AG08395 (cell line): ENCODE measurements around the gene PRKG1.
"Not testable (repeated sequence)": the region's sequence is repeated elsewhere in the genome, so short reads cannot be mapped to it uniquely, and the experiment has no call there.

Experiments
- DNase-seq: peaks from one replicate; pipeline ENCODE4 v3.0.0; 2012; ENCODE audit warnings: mixed read lengths, low spot score

PRKG1 gene

DNA sequence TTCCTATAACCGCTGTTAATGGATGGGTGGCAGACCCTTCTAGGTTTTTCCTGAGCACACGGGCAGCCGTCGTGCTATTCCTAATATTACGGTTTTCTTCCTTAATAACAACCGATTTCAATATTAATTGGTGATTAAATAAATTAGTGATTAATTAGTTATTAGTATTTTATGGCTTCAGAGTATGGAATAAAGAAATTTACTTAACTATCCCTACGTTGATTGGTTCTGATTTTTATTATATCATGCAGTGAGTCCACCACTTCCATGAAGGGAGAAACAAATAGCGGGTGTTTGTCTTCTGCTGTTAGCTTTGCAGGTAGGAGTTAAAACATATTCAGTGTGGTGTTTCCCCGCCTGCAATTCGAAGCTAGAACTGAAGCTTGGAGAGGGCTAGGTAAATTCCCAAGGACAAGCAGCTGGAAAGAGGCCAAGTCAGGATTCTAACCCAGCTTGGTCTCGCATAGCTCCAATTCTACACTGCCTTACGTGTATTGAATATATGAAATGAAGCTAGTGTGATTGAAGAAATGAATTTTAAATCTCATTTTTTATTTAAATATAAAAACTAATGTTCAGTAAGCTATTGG lies 626.0 kb downstream of the PRKG1 start:
- no peak for DNase-seq

DNA sequence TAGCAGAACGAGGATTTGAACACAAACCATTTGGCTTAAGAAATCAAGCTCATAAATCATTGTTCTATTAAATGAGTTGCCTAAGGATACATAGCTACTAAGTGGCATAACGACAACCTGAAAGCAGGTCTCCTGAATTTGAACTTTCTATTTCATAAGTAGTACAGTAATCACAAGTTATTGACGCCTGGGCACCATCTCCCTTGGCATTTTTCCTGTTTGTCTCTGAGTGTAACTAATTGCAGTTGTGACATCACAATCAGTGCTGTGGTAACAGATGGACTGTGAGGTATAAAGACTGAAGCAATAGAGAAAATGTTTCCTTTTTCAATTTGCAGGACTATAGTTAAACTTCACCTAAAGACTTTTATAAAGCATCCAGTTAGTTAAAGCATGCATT lies 631.5 kb downstream of the PRKG1 start:
- no peak for DNase-seq

DNA sequence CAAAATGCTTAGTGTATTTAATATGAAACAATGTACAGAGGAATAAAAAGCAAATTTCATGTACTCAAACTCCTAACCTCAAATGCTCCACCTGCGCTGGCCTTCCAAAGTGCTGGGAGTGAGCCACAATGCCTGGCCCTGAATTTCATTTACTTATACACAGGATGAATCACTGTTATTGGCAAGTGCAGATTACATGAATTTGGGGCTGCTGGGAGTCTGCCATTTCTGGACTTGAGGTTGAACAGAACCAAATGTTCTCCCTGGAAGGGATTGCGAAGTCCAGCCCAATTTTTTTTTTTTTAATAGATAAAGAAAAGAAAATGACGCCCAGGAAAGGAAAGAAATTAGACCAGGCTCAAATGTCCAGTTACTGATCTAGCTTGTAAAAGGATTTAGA lies 631.9 kb downstream of the PRKG1 start:
- peak; percentile 62 for DNase-seq

DNA sequence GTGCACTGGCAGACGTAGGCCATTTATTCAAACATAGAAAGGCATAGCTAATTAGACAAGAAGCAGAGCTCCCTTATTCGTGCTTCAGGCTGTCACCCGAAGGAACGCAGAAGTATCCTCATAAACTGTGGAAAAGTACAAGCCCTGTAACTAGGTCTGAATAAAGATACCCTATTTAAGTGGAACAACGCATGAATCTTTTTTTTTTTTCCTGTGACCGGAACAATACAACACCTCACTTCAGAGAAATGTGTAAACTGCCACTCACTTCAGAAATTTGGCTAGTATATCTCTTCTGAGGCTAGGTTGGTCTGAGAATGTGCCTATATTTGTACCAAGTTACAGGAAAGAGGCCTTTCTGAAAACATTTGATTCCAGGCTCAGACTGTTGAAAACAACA lies 633.1 kb downstream of the PRKG1 start:
- no peak for DNase-seq

DNA sequence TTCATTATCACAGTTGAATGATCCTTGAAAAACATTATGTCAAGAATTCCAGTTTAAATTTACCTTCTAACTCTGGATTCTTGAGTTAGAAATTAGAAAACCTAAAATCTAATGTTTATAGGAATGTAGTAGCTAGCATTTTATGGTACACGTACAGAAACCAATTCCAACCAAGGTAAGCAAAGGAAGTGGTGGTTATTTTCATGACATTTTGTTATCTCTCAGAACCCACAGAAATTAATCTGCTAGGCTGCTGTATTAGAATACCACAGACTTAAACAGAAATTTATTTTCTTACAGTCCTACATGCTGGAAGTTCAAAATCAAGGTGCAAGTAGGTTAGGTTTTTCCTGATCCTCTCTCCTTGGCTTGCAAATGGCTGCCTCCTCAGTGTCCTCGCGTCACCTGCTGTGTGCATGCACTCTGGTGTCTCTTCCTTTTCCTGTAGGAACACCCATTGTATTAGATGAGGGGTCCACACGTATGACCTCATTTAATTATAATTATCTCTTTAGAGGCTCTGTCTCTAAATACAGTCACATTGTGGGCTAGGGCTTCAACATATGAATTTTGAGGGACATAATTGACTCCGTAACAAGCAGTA lies 633.6 kb downstream of the PRKG1 start:
- DNase-seq: no peak

DNA sequence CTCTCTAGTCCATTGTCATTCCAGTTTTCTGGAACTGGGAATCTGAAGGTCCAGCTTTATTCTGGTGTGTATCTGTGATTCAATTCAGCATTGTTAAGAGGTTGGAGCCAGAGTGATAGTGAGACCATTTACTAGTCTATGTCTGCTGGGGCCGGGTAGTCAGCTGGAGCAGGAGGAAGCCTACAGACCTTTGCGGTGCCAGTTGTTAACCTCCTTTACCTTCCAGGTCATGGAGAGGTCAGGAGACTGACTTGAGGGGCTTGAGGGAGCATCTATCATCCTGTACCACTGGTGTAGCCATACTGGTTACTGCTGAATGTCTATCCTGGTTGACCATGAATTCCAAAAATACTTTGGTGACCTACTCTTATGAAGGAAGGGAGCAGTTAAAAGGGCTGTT lies 634.3 kb downstream of the PRKG1 start:
- no peak for DNase-seq

DNA sequence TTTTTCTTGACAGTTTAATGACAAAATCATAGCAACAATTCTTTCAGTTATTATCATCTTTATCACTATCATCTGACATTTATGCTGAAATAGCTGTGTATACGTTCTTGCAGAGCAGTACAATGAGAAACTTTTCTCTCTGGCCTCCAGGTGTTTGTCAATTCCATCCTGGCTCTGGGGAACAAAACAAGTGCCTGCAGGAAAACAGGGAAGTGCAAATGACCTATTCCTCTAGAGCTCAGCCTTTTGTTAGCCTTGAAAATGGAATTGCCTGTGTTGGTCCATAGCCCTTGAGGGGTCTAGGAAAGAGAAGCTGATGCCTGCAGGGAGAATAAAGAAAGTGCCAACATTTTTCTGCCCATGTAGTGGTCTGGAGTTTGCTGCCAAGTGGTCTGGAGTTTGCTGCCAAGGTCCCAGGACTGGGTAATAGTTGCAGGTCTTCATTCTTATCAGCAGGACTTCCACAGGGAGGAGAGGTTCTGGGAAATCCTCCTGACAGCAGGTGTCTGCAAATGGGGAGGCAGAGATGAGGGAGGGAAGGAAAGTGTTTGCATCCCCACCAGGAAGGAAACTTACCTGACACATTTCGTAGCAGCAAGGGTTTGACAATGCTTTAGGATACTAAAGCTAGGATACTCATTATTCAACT lies 635.2 kb downstream of the PRKG1 start:
- DNase-seq: no peak

DNA sequence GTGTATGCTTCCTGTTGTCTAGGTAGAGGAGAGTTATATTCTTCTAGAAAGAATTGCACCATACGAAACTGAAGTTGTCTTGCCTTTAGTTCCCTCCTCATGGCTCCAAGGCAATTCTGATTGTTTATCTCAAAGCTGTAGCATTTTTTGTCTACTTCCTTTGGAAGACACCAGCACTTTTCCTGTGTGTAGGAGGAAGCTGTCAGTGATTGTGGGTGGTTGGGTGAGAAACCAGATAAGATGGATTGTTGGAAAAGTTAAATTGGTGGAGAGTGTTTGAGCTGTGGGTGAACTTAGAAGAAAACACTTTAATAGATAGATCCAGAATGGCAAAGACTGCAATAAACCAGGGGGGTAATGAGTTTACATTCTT lies 637.2 kb downstream of the PRKG1 start:
- no peak for DNase-seq

DNA sequence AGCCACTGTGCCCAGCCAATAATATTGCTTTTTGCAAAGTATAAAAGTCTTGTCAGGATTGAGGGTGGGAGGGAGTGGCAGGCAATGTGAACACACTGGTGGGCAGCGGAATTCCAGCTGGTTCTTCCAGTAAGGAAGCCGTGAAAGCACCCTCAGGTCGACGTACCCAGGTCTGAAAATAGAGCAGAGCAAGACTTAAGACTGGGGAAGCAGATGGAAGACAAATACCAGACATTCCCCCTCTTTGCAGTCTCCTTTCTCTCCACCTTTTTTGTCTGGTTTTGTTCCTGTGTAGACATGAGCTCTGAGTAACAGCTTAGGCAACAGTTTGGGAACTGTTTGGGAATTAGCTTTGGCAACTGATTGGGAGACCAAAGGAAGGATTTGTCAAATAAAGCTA lies 642.7 kb downstream of the PRKG1 start:
- DNase-seq: no peak

DNA sequence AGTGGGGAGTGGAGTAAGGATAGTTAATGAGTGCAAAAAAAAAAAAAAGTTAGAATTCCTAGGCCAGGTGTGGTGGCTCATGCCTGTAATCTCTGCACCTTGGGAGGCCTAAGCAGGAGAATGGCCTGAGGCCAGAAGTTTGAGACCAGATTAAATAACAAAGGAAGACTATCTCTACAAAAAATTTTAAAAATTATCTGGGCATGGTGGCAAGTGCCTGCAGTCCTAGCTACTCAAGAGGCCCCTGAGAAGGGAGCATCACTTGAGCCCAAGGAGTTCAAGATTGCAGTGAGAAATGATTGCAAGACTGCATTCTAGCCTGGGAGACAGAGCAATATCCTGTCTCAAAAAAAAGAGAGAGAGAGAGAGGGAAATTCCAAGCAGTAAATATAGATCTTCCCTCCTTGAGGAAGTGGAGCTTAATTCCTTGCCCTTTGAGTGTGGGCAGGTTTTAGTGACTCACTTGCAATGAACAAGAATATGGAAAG lies 644.6 kb downstream of the PRKG1 start:
- DNase-seq: peak; percentile 17

DNA sequence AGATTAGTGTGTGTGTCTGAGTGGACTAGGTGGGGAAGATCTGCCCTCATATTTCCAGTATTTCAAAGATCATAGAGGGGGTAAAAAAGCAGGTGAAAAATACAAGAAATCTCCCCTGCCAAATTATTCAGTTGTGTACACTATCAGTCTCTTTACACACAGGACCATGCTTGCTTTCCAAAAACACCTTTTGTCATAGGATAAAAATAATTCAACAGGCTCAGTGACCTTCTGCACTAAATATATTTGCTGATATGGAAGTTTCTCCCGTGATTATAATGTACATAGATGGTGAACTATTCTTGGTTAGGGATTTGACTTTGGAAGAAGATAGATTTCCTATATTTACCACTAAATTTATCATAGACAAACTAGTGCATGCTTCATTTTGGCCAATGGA lies 649.8 kb downstream of the PRKG1 start:
- DNase-seq: no peak

DNA sequence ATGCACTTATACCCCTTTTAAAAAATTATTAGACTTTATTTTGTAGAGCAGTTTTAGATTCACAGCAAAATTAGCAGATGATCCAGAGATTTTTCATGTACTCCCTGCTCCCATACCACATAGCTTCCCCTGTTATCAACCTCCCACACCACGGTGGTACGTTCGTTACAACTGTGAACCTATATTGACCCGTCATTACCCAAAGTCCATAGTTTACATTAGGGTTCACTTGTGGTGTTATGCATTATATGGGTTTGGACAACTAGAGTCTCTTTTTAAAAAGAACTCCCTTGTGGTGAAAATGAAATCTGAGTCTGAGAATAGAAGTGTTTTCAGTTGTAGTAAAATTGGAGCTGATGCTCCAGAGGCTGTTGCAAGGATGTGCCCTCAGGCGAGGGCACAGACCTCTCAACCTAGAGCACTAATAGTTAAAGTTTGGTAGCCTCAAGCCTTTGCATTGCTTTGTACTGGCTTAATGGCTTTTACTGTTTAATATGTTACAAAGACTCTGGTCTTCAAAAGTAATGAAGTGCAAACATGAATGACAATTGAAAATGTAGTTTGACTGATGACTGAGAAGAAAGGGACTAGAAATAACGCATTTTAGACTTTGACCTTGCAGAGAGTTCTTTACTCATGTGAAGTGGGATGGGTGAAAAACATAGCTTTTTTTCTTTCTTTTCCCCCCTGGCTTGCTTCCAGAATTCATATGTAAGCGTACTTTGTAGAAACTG lies 655.7 kb downstream of the PRKG1 start:
- no peak for DNase-seq

DNA sequence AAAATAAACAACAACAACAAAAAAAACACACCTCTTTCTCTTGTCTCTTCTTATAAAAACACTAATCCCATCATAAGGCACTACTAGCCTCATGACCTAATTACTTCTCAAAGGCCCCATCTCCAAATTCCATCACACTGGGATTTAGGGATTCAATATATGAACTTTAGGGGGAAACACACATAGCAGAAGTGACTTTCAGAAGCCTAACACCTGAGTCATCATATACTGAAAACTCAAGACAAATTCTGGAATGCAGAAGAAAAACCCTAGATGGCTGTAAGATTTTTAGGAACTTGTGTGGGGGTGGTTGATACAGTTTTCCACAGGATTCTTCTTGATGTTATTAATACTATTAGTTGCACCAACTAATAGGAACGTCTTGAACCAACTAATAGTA lies 658.8 kb downstream of the PRKG1 start:
- DNase-seq: peak; percentile 33

DNA sequence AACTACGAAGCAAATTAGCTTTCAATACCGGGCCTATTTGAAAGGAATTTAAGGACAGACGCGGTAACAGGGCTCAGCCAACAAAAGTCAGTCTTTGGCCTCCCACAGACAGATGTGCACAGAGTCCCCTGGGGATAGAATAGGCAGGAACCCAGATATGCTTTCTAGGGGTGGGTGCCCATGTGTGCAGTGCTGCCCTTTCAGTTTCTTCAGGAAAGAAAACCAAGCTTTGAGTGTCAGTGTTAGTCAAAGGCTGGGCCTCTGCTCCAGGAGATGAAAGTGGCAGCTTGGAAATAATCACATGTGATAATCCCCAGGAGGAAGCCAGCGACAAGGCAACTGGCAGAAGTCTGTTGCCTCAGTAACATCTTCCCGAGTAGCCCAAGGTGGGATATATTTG lies 668.9 kb downstream of the PRKG1 start:
- peak; percentile 21 for DNase-seq

DNA sequence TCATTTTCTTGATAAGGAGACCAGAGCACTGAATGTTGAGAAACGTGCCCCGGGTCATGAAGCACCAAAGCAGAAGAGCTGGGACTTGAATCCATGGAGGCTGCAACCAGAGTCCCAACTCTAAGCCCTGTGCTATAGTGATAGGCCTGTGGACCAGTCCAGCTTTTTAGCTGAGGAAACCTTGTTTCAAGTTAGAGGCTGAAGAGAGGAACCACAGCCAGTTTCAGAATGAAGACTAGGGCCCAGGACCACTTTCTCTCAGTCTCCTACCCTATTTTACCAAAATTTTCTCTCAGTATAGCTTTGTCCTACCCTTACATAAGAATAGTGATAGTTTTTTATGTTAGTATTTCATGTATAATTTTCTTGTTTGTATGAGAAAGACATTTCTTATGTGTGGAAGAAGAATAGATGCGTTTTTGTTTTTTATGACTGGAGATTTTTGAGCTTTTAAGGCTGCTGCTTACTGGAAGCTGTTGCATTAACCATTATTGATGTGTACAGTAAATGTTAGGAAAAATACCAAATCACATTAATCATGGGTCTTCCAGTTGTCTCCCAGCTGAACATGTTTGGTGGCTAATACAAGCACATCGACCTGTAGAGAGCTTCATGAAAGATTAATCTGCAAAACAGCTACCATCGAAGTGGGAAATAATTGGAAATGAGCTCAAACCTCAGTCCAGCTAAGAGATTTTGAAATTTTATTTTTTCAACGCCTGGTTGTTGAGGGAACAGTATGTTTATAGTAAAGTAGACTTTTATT lies 670.1 kb downstream of the PRKG1 start:
- DNase-seq: no peak

DNA sequence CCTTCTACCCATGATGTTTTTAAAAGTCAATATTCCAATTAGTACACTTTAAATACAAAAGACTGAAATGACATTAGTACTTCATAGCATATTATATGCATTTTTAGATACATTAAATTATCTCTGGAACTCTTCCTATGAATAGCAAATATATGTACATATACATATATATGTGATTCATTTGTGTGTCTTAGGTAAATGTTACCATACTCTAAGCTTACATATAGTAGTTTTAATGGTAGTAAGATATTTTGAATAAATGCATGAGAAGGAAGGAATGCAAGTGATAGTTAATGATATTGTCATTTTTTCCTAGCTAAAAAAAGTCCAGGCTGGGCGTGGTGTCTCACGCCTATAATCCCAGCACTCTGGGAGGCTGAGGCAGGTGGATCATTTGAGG lies 671.1 kb downstream of the PRKG1 start:
- DNase-seq: no peak

DNA sequence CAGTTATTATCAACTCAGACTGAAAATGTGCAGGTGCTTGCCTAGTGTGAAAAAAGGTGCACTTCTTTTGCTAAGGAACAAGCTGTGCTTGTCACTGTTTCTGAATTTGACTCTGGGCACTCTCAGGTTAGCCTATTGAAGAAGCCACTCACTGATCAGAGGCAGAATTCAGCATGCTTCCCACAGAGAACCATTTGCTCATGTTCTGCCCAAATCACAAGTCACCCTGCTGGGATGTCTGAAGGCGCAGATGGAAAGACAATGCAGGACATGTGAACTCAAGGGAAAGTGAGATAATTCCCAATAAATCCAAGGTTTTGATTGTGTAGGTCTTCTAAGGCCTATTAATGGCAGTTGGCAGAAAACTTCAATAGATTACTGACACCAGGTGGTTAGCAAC lies 672.9 kb downstream of the PRKG1 start:
- DNase-seq: no peak

DNA sequence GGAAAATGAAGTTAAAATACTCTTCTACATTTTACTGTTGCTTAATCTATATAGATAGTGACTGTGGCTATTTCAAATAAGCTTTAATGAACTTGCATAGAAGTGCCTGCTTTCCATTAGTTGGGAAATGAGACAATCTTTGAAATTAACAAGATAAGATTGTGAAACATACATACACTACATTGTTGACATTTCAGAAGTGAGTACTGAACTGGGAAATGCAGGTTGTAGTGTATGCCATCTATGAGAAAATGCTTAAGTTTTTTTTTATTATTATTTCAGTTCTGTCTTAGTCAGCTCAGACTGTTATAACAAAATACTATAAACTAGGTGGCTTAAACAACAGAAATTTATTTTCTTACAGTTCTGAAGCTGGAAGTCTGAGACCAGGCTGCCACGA lies 674.7 kb downstream of the PRKG1 start:
- no peak for DNase-seq

DNA sequence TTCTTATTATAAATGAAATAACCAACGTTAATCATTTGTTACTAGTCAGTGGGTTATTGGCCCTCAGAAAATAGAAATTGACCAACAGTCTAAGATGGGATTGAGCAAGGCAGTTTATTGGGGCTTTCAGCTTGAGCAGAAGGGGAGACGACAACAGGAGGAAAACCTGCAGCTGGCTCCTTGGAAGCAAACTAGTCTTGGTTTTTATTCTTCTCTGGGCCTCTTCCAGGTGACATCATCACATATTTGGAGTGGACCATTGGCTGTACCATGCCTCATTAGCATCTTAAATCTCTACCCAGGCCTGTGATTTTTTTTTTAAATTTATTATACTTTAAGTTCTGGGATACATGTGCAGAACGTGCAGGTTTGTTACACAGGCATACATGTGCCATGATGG lies 684.1 kb downstream of the PRKG1 start:
- no peak for DNase-seq

DNA sequence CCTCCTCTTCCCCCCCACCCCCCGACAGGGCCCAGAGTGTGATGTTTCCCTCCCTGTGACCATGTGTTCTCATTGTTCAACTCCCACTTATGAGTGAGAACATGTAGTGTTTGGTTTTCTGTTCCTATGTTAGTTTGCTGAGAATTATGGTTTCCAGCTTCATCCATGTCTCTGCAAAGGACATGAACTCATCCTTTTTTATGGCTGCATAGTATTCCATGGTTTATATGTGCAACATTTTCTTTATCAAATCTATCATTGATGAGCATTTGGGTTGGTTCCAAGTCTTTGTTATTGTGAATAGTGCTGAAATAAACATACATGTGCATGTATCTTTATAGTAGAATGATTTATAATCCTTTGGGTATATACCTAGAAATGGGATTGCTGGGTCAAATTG lies 684.6 kb downstream of the PRKG1 start:
- DNase-seq: not testable (repeated sequence)

DNA sequence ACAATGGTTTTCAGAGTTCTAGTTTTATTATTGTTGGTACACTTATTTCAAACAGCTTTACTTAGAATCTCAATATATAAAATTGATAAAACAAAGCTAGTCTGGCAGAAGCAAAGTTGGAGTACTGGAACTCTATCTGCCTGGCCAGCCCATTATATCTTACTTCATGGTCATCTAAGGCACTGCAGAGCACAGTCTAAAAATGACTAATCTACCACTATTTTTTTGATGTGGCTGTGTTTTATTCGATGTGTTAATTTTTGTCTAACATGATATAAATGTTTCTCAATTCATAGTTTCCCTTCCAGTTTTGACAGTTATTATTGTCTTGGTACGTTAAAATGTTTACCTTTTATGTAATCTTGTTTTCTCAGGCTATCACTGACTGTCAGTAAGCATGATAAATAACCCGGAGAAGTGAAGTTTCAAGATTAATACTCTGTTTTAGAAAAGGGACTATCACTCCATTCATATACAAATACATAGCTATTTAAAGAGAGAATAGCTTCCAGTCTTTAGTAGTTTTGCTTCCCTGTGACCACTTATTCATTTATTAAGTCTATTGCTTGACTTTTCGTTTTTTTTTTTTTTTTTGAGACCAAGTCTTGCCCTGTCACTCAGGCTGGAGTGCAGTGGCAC lies 685.7 kb downstream of the PRKG1 start:
- DNase-seq: no peak
